ENCODE results near the gene ADAMTSL3. TPM values are rescaled to one million over a fixed set of nuclear protein-coding genes. Genes with fewer than 3 reads are reported as not detected.

ADAMTSL3 gene
- total RNA-seq, 1 donor = not detected

DNA sequence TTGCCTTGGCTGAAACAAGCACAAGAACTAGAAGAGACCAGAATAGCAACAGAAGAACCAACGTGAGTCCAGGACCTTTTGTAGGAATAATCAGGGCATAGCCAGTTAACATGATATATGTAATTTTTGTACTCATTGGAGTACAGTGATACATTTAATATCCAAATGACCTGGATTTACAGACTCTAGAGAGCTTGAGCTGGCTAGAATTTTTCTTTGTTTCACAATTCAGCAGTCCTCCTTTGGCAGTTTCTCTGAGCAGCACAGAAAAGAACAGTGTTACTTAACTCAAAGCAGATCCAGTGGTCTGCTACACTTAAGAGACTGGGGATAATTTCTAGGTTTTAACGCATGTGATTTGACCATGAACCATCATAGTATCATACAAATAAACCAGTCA is 245.7 kb downstream of the ADAMTSL3 start:
- Histone ChIP-seq H3K4me1 (ENCODE audit: insufficient read depth, low read length) (no peaks in the 10 kb centered on the region), H3K9me3 (ENCODE audit: low read depth, low read length) (no peaks in the 10 kb centered on the region)

DNA sequence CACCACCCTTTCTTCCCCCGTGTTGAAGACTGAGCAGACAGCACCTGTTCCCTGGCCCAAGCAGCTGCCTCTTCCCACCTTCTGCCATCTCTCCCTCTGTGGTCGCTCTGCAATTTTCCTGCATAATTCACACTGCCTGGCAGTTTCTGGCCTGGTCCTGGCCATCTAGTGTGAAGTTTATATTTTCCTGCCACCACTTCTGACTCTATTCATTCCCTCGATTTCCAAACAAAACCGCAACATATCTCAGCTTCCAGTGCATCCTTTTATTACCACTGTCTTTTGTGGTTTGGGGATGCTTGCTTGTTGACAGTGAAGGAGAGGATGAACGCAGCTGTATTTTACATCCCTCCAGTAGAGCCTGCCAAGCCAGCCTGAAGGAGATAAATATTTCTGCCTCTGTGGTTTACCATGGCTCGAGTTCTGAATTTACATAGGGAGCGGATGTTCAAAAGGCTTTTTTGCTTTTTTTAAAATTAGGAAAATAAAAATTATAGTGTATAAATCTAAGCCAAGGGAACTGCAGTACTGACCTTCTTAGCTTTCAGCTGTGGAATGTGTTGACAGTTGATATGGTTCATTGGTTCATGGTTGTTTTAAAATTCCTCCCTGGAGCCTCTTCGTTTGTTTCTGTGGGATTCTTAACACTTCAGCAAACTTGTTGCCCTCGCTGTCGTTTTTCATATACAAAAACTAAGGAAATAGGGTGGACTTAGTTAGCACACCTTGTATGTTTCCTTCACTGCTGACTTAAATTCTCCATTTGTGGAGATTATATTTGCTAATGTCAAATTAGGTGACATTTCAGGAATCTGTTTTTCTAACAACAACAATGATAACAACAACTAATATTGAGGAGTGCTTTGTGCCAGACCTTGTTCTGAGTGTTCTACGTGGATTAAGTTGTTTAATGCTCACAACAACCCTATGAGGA is 250.5 kb downstream of the ADAMTSL3 start:
- H3K27me3 ChIP-seq (ENCODE audit: insufficient read depth, low read length) = no peaks in the 10 kb centered on the region
- H3K4me1 ChIP-seq (ENCODE audit: insufficient read depth, low read length) = no peaks in the 10 kb centered on the region
- H3K4me3 ChIP-seq (ENCODE audit: low read length) = no peak overlapping the region
- no peaks in the 10 kb centered on the region for H3K9me3 ChIP-seq (ENCODE audit: low read depth, low read length)

More for the DNA sequence above, 245.7 kb downstream of the ADAMTSL3 start:
- H3K27me3 ChIP-seq (ENCODE audit: insufficient read depth, low read length) = no peaks in the 10 kb centered on the region
- no peak overlapping the region for H3K4me3 ChIP-seq (ENCODE audit: low read length)

DNA sequence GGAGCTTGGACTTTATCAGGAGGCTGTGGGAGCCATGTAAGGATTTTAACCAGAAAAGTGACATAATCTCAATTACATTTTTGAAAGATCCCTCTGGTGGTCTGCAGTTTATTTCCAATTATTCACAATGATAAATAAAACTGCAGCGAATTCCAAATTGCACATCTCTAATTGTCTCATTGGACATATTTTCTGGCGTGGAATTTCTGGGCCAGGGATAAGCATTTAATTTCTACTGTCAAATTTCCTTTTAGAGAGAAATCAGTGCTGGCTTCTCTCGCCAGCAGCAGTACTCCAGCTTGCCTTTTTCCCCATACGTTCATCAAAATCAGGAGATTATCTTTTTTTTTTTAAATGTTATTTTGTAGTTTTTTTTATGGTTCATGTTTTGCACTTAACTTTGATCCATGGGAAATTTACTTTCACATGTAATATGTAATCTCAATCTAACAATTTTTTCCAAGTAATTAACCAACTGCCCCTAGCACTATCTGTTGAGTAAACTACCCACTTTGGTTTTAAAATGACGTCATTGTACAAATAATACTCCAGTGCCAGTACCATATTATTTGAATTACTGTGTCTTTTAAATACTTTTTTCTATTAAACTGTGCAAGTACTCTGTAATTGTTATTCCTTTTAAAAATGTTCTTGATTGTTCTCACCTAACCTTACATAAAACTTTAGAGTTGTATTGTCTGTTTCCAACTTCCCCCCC is 251.8 kb downstream of the ADAMTSL3 start:
- Histone ChIP-seq H3K9me3 (ENCODE audit: low read depth, low read length) (no peaks in the 10 kb centered on the region), H3K27me3 (ENCODE audit: insufficient read depth, low read length) (no peaks in the 10 kb centered on the region), H3K4me3 (ENCODE audit: low read length) (no peak overlapping the region), H3K4me1 (ENCODE audit: insufficient read depth, low read length) (no peaks in the 10 kb centered on the region)

DNA sequence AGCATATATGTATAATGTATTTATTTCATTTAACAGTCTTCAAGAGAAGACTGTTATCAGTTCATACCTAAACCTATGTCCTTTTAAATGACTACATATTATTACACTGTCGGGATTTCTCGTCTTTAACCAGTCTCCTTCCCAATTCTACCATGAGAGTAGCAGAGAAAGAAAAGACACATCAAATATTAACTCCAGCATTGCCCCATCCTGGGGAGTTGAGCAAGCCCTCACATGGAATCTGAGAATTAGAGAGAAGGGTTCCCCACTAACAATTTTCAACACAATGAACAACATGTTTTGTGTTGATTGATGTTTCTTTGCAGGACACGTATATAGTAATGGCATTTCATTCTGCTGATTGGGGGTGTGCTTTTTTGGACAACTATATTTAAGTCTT is 257.4 kb downstream of the ADAMTSL3 start:
- H3K4me1 ChIP-seq (ENCODE audit: insufficient read depth, low read length) = no peaks in the 10 kb centered on the region
- H3K4me3 ChIP-seq (ENCODE audit: low read length) = no peak overlapping the region
- no peaks in the 10 kb centered on the region for H3K27me3 ChIP-seq (ENCODE audit: insufficient read depth, low read length)
- H3K9me3 ChIP-seq (ENCODE audit: low read depth, low read length) = no peaks in the 10 kb centered on the region

DNA sequence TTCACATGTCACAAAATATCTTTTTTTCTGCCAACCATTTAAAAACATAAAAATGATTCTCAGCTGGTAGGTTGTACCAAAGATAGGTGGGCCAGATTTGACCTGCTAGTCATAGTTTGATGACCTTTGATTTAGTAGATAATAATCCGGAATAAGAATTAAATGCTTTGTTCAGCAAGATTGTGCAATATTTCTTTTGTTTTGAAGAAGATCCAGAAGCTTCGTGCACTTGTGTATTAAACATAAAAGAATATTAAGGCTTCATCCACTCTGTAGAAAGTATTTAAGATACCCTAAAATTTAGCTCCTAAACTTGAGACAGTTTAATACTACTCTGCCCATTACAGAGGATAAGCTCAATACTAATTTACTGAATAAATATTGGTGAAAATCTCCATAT is 258.4 kb downstream of the ADAMTSL3 start:
- Histone ChIP-seq H3K27me3 (ENCODE audit: insufficient read depth, low read length) (no peaks in the 10 kb centered on the region), H3K4me3 (ENCODE audit: low read length) (no peak overlapping the region), H3K4me1 (ENCODE audit: insufficient read depth, low read length) (no peaks in the 10 kb centered on the region), H3K9me3 (ENCODE audit: low read depth, low read length) (no peaks in the 10 kb centered on the region)

DNA sequence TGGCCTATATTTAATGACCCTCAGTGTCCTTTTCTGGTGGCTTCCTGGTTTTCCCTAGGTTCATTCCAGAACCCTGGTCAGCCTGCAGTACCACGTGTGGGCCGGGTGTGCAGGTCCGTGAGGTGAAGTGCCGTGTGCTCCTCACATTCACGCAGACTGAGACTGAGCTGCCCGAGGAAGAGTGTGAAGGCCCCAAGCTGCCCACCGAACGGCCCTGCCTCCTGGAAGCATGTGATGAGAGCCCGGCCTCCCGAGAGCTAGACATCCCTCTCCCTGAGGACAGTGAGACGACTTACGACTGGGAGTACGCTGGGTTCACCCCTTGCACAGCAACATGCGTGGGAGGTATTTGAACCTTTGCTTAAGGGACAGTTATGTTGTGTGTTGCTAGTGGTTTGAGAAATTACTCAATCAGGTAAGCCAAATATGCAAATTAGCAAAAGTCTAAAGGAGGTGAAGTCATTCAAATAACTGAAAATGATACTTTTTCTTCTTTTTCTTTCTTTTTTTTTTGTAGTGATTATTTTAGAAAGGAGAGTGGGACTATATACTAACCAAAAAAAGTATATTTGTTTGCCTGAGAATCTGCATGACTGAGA is 259.2 kb downstream of the ADAMTSL3 start:
- Histone ChIP-seq H3K4me3 (ENCODE audit: low read length) (no peak overlapping the region), H3K9me3 (ENCODE audit: low read depth, low read length) (no peaks in the 10 kb centered on the region), H3K4me1 (ENCODE audit: insufficient read depth, low read length) (no peaks in the 10 kb centered on the region), H3K27me3 (ENCODE audit: insufficient read depth, low read length) (no peaks in the 10 kb centered on the region)

DNA sequence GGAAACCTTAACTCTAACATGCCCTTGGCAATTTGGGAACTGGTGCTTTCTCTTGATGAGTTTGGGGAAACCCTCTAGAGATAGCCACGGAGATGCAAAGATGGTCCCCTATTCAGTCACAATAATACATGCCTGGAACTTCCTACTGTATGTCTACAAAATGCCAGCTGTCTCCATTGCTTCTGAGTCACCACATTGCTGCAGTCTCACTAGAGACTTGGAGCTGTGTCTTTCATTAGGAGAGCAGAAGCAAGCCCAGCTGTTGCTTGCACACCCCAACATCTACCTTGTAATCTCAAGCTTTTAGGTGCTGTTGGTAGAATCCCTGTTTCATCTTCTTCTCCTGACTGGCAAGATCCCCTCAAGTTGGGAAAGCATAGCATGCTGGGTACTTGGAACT is 261.0 kb downstream of the ADAMTSL3 start:
- no peaks in the 10 kb centered on the region for H3K27me3 ChIP-seq (ENCODE audit: insufficient read depth, low read length)
- no peak overlapping the region for H3K4me3 ChIP-seq (ENCODE audit: low read length)
- H3K9me3 ChIP-seq (ENCODE audit: low read depth, low read length) = no peaks in the 10 kb centered on the region
- no peaks in the 10 kb centered on the region for H3K4me1 ChIP-seq (ENCODE audit: insufficient read depth, low read length)

DNA sequence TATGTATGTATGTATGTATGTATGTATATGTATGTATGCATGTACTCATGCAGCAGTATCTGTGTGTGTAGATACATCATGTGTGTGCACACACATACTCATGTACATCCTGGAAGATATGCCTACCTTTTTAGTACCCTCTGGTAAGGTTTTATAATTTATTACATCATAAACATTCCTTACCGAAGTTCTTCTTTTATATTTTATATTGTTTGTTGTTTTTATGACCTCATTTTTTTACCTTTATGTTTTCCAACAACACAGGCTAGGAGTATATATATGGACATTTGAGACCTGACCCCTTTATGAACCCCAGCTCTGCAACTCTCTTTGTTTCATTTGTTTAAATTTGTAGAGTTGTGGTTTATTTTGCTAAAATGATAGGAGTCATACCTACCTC is 263.5 kb downstream of the ADAMTSL3 start:
- Histone ChIP-seq H3K4me3 (ENCODE audit: low read length) (no peak overlapping the region), H3K4me1 (ENCODE audit: insufficient read depth, low read length) (no peaks in the 10 kb centered on the region), H3K27me3 (ENCODE audit: insufficient read depth, low read length) (no peaks in the 10 kb centered on the region), H3K9me3 (ENCODE audit: low read depth, low read length) (no peaks in the 10 kb centered on the region)

DNA sequence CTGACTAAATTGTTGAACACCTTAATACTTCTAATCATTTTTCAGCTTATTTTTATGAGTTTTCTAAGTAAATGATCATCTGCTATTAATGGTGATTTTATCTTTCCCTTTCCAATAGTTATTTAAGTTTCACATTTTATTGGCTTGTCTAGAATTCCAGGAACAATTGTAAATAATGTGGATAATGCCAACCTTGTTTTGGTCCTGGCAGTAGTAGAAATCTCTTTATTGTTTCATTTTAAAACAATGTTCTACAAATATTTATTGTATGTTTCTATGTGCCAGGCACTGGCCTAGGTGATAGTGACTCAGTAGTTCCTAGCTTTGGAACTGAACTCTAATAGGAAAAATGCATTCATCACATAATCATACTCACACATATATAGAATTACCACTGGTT is 264.1 kb downstream of the ADAMTSL3 start:
- no peaks in the 10 kb centered on the region for H3K4me1 ChIP-seq (ENCODE audit: insufficient read depth, low read length)
- no peaks in the 10 kb centered on the region for H3K27me3 ChIP-seq (ENCODE audit: insufficient read depth, low read length)
- H3K9me3 ChIP-seq (ENCODE audit: low read depth, low read length) = no peaks in the 10 kb centered on the region
- H3K4me3 ChIP-seq (ENCODE audit: low read length) = no peak overlapping the region

DNA sequence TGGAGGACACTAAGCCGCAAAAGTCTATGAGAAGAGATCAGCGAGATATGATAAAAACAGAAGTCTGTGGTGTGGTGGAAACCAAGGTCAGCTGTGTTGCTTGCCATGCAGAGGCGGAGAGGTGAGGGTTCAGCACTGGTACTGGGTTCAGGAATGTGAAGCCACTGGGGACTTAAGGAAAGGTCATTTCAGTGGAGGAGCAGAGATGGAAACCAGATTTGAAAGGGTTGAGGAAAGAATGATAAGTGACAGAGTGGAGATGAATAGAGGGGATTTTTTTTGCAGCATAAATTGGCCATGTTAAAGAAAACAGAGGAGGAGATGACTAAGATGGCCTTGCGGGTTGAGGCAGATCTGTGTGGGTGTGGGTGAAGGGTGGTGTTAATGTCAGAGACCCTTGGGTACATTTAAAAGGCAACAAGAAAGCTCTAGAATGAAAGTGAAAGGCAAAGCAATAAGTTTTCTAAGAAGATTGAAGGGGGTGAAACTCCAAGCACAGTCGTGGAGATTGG is 265.5 kb downstream of the ADAMTSL3 start:
- no peaks in the 10 kb centered on the region for H3K27me3 ChIP-seq (ENCODE audit: insufficient read depth, low read length)
- no peaks in the 10 kb centered on the region for H3K4me1 ChIP-seq (ENCODE audit: insufficient read depth, low read length)
- no peak overlapping the region for H3K4me3 ChIP-seq (ENCODE audit: low read length)
- no peaks in the 10 kb centered on the region for H3K9me3 ChIP-seq (ENCODE audit: low read depth, low read length)

DNA sequence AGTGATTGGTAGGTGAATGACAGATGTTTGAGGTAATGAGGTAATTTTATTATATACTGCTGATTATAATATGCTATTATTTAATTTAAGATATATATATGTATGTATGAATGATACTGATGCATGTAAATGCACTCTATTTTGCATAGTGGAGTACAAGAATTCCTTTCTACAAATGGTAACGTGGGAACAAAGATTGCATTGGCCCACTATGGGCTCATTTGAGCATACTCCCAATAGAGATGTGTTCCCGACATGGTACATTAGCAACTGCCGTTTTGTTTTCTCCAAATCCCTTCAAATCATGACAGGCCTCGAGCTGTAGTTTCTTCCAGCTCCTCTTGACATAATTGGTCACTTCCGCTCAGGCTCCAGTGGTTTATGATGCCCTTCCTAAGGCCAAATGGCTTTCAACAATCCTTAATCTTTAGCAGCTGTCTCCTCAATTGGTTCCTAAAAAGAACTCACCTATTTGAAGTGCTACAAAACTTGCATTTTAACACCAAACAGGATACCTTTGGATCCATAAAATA is 266.1 kb downstream of the ADAMTSL3 start:
- H3K4me3 ChIP-seq (ENCODE audit: low read length) = no peak overlapping the region
- H3K9me3 ChIP-seq (ENCODE audit: low read depth, low read length) = no peaks in the 10 kb centered on the region
- H3K27me3 ChIP-seq (ENCODE audit: insufficient read depth, low read length) = no peaks in the 10 kb centered on the region
- H3K4me1 ChIP-seq (ENCODE audit: insufficient read depth, low read length) = no peaks in the 10 kb centered on the region

DNA sequence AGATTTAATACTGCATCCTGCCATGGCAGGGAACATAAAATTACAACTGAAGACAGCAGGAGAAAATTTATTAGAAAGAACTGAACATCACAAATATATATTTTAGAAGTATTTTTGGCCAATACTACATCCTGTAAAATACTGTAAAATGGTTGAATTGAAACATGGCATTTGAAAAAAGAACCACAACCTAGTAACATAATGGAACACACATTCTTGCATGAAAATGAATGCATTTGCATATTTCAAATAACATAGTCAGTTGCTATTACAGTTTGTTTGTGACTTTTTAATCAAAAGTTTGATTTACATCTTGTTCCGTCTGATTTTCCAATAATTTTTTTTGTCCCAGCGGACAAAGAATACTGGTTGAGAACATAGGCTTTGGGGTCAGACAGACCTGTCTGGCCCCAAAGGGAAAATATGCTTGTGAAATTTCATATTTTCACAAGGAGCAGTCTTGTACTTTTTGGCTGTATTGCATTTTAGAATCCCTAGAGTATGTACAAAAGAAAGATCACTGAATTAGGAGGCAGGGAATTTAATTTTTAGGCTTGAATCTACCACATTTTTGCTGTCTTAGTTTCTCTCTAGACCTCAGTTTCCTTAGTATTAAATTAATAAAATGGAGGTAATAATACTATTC is 268.8 kb downstream of the ADAMTSL3 start:
- Histone ChIP-seq H3K4me3 (ENCODE audit: low read length) (no peak overlapping the region), H3K27me3 (ENCODE audit: insufficient read depth, low read length) (no peaks in the 10 kb centered on the region), H3K4me1 (ENCODE audit: insufficient read depth, low read length) (no peaks in the 10 kb centered on the region), H3K9me3 (ENCODE audit: low read depth, low read length) (no peaks in the 10 kb centered on the region)

DNA sequence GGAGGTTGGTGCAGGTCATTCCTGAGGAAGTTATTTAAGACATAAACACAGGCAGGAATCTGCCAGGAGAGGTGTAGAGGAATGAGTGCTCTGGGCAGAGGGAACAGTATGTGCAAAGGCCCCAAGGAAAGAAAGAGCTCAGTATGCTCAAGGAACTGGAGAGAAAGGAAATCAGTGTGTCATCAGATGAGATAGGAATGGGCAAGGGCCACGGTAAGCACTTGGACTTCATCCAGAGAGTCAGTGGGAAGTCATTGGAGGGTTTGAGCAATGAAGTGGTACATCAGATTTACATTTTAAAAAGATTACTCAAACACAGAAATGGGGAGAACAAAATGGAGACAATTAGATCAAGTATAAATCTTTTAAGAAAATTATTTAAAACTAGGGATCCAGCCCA is 272.2 kb downstream of the ADAMTSL3 start:
- Histone ChIP-seq H3K4me1 (ENCODE audit: insufficient read depth, low read length) (no peaks in the 10 kb centered on the region), H3K4me3 (ENCODE audit: low read length) (no peak overlapping the region), H3K27me3 (ENCODE audit: insufficient read depth, low read length) (no peaks in the 10 kb centered on the region), H3K9me3 (ENCODE audit: low read depth, low read length) (no peaks in the 10 kb centered on the region)

DNA sequence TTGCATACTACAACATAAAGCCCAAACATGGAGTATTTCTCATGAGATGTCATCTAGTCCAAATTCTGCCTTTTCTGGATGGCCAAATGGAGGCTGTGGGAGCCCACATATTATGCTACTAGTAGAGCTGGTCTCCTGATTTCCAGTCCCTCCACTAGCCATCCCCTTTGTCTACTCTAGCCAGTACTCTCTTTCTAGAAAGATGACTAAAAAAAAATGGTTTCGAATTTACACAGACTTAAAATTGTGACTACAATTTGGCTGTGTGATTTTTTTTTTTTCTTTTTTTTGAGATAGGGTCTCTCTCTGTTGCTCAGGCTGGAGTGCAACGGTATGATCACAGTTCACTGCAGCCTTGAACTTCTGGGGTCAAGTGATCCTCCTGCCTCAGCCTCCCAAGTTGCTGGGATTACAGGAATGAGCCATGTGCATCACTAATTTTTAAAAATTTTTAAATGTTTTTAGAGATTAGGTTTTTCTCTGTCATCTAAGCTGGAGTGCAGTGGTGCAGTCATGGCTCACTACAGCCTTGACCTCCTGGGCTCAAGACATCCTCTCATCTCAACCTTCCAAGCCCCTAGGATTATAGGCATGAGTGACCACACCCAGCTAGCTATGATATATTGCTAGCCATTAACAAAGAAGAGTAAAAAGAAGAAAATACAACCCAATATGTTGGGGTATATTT is 273.9 kb downstream of the ADAMTSL3 start:
- no peaks in the 10 kb centered on the region for H3K4me1 ChIP-seq (ENCODE audit: insufficient read depth, low read length)
- H3K27me3 ChIP-seq (ENCODE audit: insufficient read depth, low read length) = no peaks in the 10 kb centered on the region
- no peaks in the 10 kb centered on the region for H3K9me3 ChIP-seq (ENCODE audit: low read depth, low read length)
- H3K4me3 ChIP-seq (ENCODE audit: low read length) = no peak overlapping the region
